Measurements from ENCODE around the gene GON4L. TPM values are rescaled to one million over a fixed set of nuclear protein-coding genes. Genes with fewer than 3 reads are reported as not detected.
A peak's percentile ranks its signal among the peaks of the same experiment; 100 is the strongest.
"Not testable (repeated sequence)": the region's sequence is repeated elsewhere in the genome, so short reads cannot be mapped to it uniquely, and the experiment has no call there.

Gene GON4L
- total RNA-seq, 1 donor from 2014 or later, result 56.2 TPM

GRCh38 chr1:155860970-155861510 lies 4.0 kb upstream of the GON4L start:
- intact Hi-C loops (cut with micrococcal nuclease), result loop anchor here (1.0 kb wide), 1 partner anchor 193 kb away; the partner anchor contains the start of gene LAMTOR2
- Mint-ChIP-seq H3K27ac (peak overlapping the region; percentile 92), H3K36me3 (ENCODE audit: low read depth) (peaks cover 10% of the 10 kb centered on the region), H3K4me1 (ENCODE audit: low read depth) (peaks cover 36% of the 10 kb centered on the region), H3K4me3 (ENCODE audit: low read depth) (peak overlapping the region; percentile 85), H3K9me3 (no peaks in the 10 kb centered on the region), H3K27me3 (ENCODE audit: low read depth) (no peaks in the 10 kb centered on the region)
- no peak for DNase-seq (ENCODE audit: low spot score)

- peak overlapping the region; percentile 92 for H3K27ac Mint-ChIP-seq
Observed at GRCh38 chr1:155859881-155860871, 3.2 kb upstream of the GON4L start.

GRCh38 chr1:155859234-155859829 lies 2.3 kb upstream of the GON4L start, which contains the start of gene SYT11:
TSS of gene SYT11 (plus strand) at chr1:155859567. CDS start at chr1:155859762, 195 bp downstream.
- H3K4me1 Mint-ChIP-seq (ENCODE audit: low read depth), result peaks cover 41% of the 10 kb centered on the region
- H3K9me3 Mint-ChIP-seq, result no peaks in the 10 kb centered on the region
- peak within 1 kb of the TSS; percentile 92 for H3K27ac Mint-ChIP-seq
- H3K4me3 Mint-ChIP-seq (ENCODE audit: low read depth), result peak within 1 kb of the TSS; percentile 85
- intact Hi-C loops (cut with micrococcal nuclease), result loop anchor here (1.0 to 5.0 kb wide), 3 partner anchors 52 to 587 kb away; partner anchors contain the start of genes CLK2, RIT1, SMG5 and TMEM79
- H3K27me3 Mint-ChIP-seq (ENCODE audit: low read depth), result no peaks in the 10 kb centered on the region
- DNase-seq (ENCODE audit: low spot score), result peak; percentile 90
- H3K36me3 Mint-ChIP-seq (ENCODE audit: low read depth), result peaks cover 16% of the 10 kb centered on the region

More at GRCh38 chr1:155859881-155860871, 3.2 kb upstream of the GON4L start:
- Mint-ChIP-seq H3K9me3 (no peaks in the 10 kb centered on the region), H3K36me3 (ENCODE audit: low read depth) (peaks cover 12% of the 10 kb centered on the region), H3K4me3 (ENCODE audit: low read depth) (peak overlapping the region; percentile 85), H3K27me3 (ENCODE audit: low read depth) (no peaks in the 10 kb centered on the region), H3K4me1 (ENCODE audit: low read depth) (peaks cover 39% of the 10 kb centered on the region)
- intact Hi-C loops (cut with micrococcal nuclease), result loop anchor here (1.0 to 5.0 kb wide), 4 partner anchors 51 to 588 kb away; partner anchors contain the start of genes CLK2, LAMTOR2, RIT1 and SMG5
- DNase-seq (ENCODE audit: low spot score), result peak; percentile 59

GRCh38 chr1:155858800-155859233 lies 1.8 kb upstream of the GON4L start:
- Mint-ChIP-seq H3K4me1 (ENCODE audit: low read depth) (peaks cover 41% of the 10 kb centered on the region), H3K4me3 (ENCODE audit: low read depth) (peak overlapping the region; percentile 85), H3K27ac (peak overlapping the region; percentile 92), H3K36me3 (ENCODE audit: low read depth) (peaks cover 16% of the 10 kb centered on the region), H3K27me3 (ENCODE audit: low read depth) (no peaks in the 10 kb centered on the region), H3K9me3 (no peaks in the 10 kb centered on the region)
- peak; percentile 12 for DNase-seq (ENCODE audit: low spot score)
- intact Hi-C loops (cut with micrococcal nuclease), result loop anchor here (1.0 to 5.0 kb wide), 3 partner anchors 52 to 587 kb away; partner anchors contain the start of genes CLK2, RIT1, SMG5 and TMEM79

GRCh38 chr1:155856257-155856974 lies 598 bp downstream of the GON4L start:
- Mint-ChIP-seq H3K27ac (peak overlapping the region; percentile 99), H3K27me3 (ENCODE audit: low read depth) (no peaks in the 10 kb centered on the region), H3K36me3 (ENCODE audit: low read depth) (peaks cover 31% of the 10 kb centered on the region), H3K4me3 (ENCODE audit: low read depth) (peak overlapping the region; percentile 100), H3K9me3 (no peaks in the 10 kb centered on the region), H3K4me1 (ENCODE audit: low read depth) (peaks cover 41% of the 10 kb centered on the region)
- intact Hi-C loops (cut with micrococcal nuclease), result loop anchor here (5.0 kb wide), 2 partner anchors 426 to 584 kb away; partner anchors contain the start of genes CLK2, SMG5 and TMEM79
- no peak for DNase-seq (ENCODE audit: low spot score)

GRCh38 chr1:155850345-155850744 lies 6.7 kb downstream of the GON4L start:
- Mint-ChIP-seq H3K27me3 (ENCODE audit: low read depth) (no peaks in the 10 kb centered on the region), H3K9me3 (no peaks in the 10 kb centered on the region), H3K4me3 (ENCODE audit: low read depth) (no peak overlapping the region), H3K27ac (peak overlapping the region; percentile 11), H3K4me1 (ENCODE audit: low read depth) (peaks cover 31% of the 10 kb centered on the region), H3K36me3 (ENCODE audit: low read depth) (peaks cover 62% of the 10 kb centered on the region)
- DNase-seq (ENCODE audit: low spot score), result no peak
- intact Hi-C loops (cut with micrococcal nuclease), result no loop called here

GRCh38 chr1:155847823-155848529 lies 9.0 kb downstream of the GON4L start:
- Mint-ChIP-seq H3K4me3 (ENCODE audit: low read depth) (peak overlapping the region; percentile 44), H3K36me3 (ENCODE audit: low read depth) (peaks cover 67% of the 10 kb centered on the region)
- intact Hi-C loops (cut with micrococcal nuclease), result no loop called here

GRCh38 chr1:155844860-155845421 lies 12.1 kb downstream of the GON4L start:
- Mint-ChIP-seq H3K4me1 (ENCODE audit: low read depth) (peaks cover 21% of the 10 kb centered on the region), H3K4me3 (ENCODE audit: low read depth) (no peak overlapping the region), H3K27me3 (ENCODE audit: low read depth) (no peaks in the 10 kb centered on the region), H3K27ac (no peak overlapping the region), H3K36me3 (ENCODE audit: low read depth) (peaks cover 43% of the 10 kb centered on the region), H3K9me3 (no peaks in the 10 kb centered on the region)
- DNase-seq (ENCODE audit: low spot score), result no peak
- intact Hi-C loops (cut with micrococcal nuclease), result no loop called here

More at GRCh38 chr1:155847823-155848529, 9.0 kb downstream of the GON4L start:
- Mint-ChIP-seq H3K27me3 (ENCODE audit: low read depth) (no peaks in the 10 kb centered on the region), H3K9me3 (no peaks in the 10 kb centered on the region), H3K27ac (peak overlapping the region; percentile 65), H3K4me1 (ENCODE audit: low read depth) (peaks cover 32% of the 10 kb centered on the region)
- no peak for DNase-seq (ENCODE audit: low spot score)

GRCh38 chr1:155840386-155840785 lies 16.6 kb downstream of the GON4L start:
- Mint-ChIP-seq H3K9me3 (no peaks in the 10 kb centered on the region), H3K4me3 (ENCODE audit: low read depth) (no peak overlapping the region), H3K4me1 (ENCODE audit: low read depth) (peaks cover 16% of the 10 kb centered on the region), H3K27me3 (ENCODE audit: low read depth) (no peaks in the 10 kb centered on the region), H3K27ac (no peak overlapping the region), H3K36me3 (ENCODE audit: low read depth) (peaks cover 37% of the 10 kb centered on the region)
- no peak for DNase-seq (ENCODE audit: low spot score)
- intact Hi-C loops (cut with micrococcal nuclease), result no loop called here

GRCh38 chr1:155835548-155835947 lies 21.5 kb downstream of the GON4L start:
- no peaks in the 10 kb centered on the region for H3K27me3 Mint-ChIP-seq (ENCODE audit: low read depth)
- peaks cover 18% of the 10 kb centered on the region for H3K4me1 Mint-ChIP-seq (ENCODE audit: low read depth)
- intact Hi-C loops (cut with micrococcal nuclease), result no loop called here
- no peak for DNase-seq (ENCODE audit: low spot score)
- H3K4me3 Mint-ChIP-seq (ENCODE audit: low read depth), result no peak overlapping the region
- peaks cover 39% of the 10 kb centered on the region for H3K36me3 Mint-ChIP-seq (ENCODE audit: low read depth)
- no peak overlapping the region for H3K27ac Mint-ChIP-seq
- H3K9me3 Mint-ChIP-seq, result no peaks in the 10 kb centered on the region

GRCh38 chr1:155834927-155835399 lies 22.1 kb downstream of the GON4L start:
- DNase-seq (ENCODE audit: low spot score); intact Hi-C loops (cut with micrococcal nuclease); H3K4me3 Mint-ChIP-seq (ENCODE audit: low read depth); H3K9me3 Mint-ChIP-seq; H3K27me3 Mint-ChIP-seq (ENCODE audit: low read depth); H3K27ac Mint-ChIP-seq: not testable (repeated sequence)
- Mint-ChIP-seq H3K36me3 (ENCODE audit: low read depth) (peaks cover 39% of the 10 kb centered on the region), H3K4me1 (ENCODE audit: low read depth) (peaks cover 18% of the 10 kb centered on the region)
